ENCODE results near the gene PLEKHA5.

- TF ChIP-seq CTCF (optimal IDR thresholded peaks at IDR 0.05 in 1 of 3, IDR thresholded peaks at IDR 0.05 in 1 of 3, conservative IDR thresholded peaks at IDR 0.05 in 1 of 3; ENCODE audit: extremely low read depth in 1 of 3, insufficient read depth in 2 of 3, low read length in 3 of 3) (no peak), EZH2 (IDR thresholded peaks at IDR 0.05; ENCODE audit: low read length) (no peak)
Observed at GRCh38 chr12:19223695-19224094, 94.2 kb downstream of the PLEKHA5 start.

Measured in keratinocyte (primary cell).